HFF-Myc (cell line): ENCODE measurements around the gene YPEL1.

Source experiments
- DNase-seq: peaks from one replicate; pipeline ENCODE4 v3.0.0-alpha.2; 2011; ENCODE audit warnings: low read depth; ENCODE audit errors: extremely low read depth
- H3K4me3 ChIP-seq: replicated peaks from 2 replicates; pipeline ENCODE4 v1.5.1; 2011; ENCODE audit warnings: low read depth, mild to moderate bottlenecking, control low read depth, low read length
- CTCF ChIP-seq: IDR thresholded peaks from 2 replicates; pipeline ENCODE4 v1.5.1; 2012; ENCODE audit warnings: mild to moderate bottlenecking, low read depth, low read length, control low read depth; ENCODE audit errors: missing control alignments

Gene YPEL1

GRCh38 chr22:21657020-21657359 lies 78.6 kb downstream of the YPEL1 start:
- no peak for TF ChIP-seq CTCF
- no peak for DNase-seq
- H3K4me3 ChIP-seq = peak overlapping the region; percentile 45

- no peak for DNase-seq
- peak; percentile 4 for TF ChIP-seq CTCF
- peak overlapping the region; percentile 82 for H3K4me3 ChIP-seq
Measured at GRCh38 chr22:21652547-21653545, 82.7 kb downstream of the YPEL1 start.

GRCh38 chr22:21652010-21652546 lies 83.5 kb downstream of the YPEL1 start:
- peak; percentile 51 for DNase-seq
- TF ChIP-seq CTCF = no peak
- H3K4me3 ChIP-seq = peak overlapping the region; percentile 82

- no peak for TF ChIP-seq CTCF
- DNase-seq = no peak
- peak overlapping the region; percentile 82 for H3K4me3 ChIP-seq
Measured at GRCh38 chr22:21651521-21652009, 84.0 kb downstream of the YPEL1 start.

DNA sequence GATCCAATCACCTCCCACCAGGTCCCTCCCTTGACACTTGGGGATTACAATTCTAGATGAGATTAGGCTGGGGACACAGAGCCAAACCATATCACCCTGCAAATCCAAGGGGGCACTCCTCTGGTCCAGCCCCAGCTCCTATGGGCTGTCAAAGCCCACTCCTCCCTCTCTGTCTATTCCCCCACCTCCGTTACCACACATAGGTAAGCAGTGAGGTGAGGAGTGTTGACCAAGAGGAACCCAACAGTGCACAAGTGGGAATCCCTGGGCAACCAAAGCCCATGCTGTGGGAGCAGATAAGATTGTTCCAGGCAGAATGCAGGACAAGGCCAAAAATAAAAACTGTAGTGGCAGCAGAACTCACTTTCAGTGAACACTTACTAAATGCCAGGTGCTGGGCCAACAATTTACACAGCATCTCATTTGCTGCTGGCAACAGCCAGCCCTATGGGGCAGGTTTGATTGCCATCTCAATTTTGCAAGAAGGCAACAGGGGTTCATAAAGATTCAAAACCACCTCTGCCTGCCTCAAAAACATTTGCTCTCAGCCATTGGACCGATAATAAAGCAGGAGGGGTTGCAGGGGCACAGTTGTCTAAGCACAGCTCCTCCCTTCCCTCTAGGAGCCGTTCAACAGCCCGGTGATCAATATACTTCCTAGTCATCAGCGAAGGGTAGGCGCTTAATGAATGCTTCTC lies 84.6 kb downstream of the YPEL1 start:
- no peak for TF ChIP-seq CTCF
- no peak for DNase-seq
- H3K4me3 ChIP-seq = peak overlapping the region; percentile 82

DNA sequence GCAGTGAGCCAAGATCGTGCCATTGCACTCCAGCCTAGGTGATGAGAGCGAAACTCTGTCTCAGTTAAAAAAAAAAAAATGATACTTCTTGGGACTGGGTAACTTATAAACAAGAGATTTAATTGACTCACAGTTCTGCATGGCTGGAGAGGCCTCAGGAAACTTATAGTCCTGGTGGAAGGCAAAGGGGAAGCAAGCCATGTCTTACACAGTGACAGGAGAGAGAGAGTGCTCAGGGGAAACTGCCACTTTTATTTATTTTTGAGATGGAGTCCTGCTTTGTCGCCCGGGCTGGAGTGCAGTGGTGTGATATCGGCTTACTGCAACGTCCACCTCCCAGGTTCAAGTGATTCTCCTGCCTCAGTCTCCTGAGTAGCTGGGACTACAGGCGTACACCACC lies 85.3 kb downstream of the YPEL1 start:
- DNase-seq = no peak
- no peak overlapping the region for H3K4me3 ChIP-seq
- TF ChIP-seq CTCF = no peak
